GM18517 (cell line): ENCODE results near the gene RNF207.
"Not testable (repeated sequence)": the region's sequence is repeated elsewhere in the genome, so short reads cannot be mapped to it uniquely, and the experiment has no call there.

Source experiments
- ATAC-seq: cut with Tn5 transposase; IDR thresholded peaks from one replicate; pipeline ENCODE4 v1.9.1; 2021; ENCODE audit warnings: mild to moderate bottlenecking, moderate library complexity; ENCODE audit not compliant: unreplicated experiment

RNF207 gene

DNA sequence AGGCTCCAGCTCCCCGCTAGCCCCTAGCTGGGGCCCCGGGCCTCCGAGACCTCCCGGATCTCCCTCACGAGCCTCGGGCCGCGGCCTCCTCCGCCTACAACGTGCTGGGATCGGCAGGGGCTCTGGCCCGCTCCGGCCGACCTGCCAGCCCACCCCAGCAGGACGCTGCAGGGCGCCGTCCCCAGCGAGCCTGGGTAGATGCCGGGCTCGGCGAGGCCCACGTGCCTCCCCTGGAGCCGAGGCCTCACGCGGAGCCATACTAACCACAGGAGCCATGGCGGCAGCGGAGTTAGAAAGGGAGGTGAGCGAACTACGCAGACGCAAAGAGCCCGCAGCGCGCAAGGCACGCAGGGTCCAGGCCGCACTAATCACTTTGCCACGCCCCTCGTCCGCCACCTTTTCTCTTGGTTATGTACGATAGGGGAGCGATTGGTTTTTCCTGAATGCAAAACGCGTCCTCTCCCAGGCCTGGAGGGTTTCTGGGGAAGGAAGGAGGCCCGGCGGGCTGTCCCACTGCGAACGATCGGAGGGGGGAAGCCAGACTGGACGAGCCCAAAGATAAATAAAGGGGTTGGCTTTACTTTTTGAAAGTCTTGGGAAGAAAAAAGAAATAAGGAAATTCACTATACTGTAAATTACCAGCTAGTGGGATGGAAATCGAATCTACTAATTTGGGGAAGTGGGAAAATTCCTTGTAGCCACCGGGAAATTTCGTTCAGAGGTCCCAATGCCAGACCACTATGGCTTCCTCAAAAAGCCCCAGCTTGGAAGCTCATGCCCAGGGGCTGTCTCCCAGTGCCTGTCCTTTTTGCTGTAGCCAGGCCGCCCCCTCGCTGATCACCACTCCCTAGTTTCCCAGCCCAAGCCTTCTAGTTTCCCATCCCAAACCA lies 6.4 kb upstream of the RNF207 start, which contains the start of gene RPL22:
Gene RPL22, minus strand, starts transcription at position 298 of the 890 bp plus-strand sequence. Its CDS starts 22 bp downstream, at position 276.
- peak; percentile 90 for ATAC-seq

DNA sequence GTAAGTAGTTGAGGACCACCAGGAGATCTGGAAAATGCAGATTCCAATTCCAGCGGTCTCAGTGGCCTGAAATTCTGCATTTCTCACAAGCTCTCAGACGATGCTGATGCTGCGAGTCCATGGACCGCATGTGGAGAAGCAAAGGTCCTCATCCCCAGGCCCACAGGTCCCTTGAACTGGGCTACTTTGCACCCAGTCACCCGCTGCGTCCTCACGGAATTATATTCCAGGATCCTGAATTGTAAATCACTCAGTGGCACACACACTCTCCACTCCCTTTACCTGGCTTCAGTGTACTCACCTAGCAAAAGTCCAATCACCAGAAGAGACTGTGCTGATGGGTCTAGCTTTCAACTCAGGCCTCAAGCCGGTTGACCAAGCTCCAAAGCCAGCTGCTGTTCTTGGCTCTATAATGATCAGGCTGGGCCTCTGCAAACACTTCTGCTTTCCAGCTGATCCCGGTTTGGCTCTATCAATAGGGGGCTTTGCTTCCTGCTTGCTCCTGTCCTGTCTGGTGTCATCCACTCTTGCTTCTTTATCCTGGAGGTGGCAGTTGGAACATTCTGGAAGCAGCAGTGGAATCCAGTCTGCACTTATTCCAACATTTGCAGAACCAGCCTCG lies 5.6 kb upstream of the RNF207 start:
- no peak for ATAC-seq

DNA sequence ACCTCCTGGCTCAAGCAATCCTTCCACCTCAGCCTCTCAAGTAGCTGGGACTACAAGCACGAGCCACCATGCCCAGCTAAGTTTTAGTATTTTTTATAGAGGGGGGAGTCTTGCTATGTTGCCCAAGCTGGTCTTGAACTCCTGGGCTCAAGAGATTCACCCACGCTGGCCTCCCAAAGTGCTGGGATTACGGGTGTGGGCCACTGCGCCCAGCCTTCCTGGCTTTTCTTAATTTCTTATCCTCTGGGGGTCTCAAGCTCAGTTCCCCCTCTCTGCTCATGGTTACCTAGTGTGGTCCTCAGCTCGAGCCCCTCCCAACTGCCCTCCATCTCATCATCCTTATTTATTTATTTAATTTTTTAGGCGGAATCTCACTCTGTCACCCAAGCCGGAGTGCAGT lies 3.7 kb upstream of the RNF207 start:
- ATAC-seq: no peak

DNA sequence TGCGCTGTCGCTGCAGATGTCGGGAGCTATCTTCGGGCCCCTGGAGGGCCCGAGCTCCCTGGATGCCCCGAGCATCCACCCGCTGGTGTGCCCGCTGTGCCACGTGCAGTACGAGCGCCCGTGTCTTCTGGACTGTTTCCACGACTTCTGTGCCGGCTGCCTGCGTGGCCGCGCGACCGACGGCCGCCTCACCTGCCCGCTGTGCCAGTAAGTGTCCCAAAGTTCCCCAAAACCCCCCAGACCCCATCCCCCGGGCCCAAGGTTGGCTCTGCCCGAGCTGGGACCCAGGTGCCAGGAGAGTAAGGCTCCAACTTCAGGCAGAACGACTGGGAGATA lies 569 bp downstream of the RNF207 start:
- no peak for ATAC-seq

DNA sequence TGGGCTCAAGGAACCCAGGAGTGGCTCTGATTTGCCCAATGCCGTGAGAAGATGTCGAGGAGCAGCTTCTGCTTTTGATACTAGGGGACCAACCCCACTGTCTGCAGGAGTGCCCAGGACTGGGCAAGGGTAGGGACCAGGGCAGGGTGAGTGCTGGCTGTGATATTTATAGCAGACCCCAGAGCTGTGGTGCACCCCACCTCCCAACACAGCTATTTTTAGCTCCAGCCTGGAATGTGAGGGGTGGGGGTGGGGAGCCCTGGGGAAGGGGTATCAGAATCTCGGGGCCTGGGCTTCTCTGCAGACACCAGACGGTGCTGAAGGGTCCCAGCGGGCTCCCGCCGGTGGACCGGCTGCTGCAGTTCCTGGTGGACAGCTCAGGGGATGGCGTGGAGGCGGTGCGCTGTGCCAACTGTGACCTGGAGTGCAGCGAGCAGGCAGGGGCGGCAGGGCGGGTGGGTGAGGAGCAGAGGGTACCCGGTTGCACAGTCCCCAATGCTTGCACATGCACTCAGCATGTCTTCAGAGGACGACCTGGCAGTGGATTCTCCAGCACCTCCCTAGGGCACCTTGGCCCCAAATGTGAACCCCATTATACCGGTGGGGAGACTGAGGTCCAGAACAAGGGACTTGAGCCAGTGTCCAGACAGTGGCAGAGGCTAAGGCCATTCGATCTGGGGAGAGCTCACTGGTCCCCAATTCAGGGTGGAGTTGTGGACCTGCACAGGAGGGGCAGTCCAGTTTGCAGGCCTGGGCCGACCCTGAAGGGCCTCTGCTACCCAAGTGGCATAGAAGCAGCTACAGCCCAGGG lies 1.4 kb downstream of the RNF207 start:
- no peak for ATAC-seq

DNA sequence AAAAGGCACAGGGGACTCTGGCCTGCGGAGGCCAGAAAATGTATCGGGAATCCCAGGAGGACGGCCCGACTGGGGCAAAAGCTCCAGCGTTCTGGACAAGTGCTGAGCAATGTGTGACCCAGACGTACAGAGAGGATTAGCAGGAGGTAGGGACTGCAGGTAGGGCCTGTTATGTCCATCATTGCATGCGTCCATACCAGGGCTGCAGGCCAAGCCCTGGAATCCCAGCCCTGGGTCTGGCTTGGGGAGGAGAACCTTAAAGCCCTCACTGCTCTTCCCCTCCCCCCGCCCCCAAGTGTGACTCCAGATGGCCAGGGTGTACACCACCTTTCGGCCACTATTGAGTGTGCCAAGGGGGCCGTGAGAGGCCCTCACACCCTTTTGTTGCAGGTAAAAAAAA lies 2.0 kb downstream of the RNF207 start:
- ATAC-seq: no peak

DNA sequence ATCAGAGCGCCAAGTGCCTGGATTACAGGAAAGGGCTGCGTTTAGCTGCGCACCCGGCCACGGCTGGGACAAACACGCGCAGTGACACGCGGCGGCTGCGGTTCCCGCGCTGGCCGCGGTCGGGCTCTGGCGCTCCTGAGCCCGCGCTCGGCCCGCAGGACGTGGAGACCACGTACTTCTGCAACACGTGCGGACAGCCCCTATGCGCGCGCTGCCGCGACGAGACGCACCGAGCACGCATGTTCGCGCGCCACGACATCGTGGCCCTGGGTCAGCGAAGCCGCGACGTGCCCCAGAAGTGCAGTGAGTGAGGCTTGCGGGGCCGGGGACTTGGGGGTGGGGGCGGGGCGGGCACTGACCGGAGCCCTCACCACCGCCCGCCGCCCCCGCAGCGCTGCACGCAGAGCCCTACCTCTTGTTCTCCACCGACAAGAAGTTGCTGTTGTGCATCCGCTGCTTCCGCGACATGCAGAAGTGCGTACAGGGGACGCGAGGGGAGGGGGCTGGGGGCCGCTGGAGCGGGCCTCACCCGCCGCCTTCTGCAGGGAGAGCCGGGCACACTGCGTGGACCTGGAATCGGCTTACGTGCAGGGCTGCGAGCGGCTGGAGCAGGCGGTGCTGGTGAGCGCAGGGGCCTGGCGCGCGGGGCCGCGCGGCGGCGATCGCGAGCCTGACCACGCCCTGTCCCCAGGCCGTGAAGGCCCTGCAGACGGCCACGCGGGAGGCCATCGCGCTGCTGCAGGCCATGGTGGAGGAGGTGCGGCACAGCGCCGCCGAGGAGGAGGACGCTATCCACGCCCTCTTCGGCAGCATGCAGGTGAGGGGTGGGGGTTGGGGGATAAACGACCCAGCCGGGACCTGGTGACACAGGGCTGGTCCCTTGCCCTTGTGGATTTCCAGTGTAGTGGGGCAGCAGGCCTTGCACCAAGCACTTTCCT lies 3.1 kb downstream of the RNF207 start:
- no peak for ATAC-seq

DNA sequence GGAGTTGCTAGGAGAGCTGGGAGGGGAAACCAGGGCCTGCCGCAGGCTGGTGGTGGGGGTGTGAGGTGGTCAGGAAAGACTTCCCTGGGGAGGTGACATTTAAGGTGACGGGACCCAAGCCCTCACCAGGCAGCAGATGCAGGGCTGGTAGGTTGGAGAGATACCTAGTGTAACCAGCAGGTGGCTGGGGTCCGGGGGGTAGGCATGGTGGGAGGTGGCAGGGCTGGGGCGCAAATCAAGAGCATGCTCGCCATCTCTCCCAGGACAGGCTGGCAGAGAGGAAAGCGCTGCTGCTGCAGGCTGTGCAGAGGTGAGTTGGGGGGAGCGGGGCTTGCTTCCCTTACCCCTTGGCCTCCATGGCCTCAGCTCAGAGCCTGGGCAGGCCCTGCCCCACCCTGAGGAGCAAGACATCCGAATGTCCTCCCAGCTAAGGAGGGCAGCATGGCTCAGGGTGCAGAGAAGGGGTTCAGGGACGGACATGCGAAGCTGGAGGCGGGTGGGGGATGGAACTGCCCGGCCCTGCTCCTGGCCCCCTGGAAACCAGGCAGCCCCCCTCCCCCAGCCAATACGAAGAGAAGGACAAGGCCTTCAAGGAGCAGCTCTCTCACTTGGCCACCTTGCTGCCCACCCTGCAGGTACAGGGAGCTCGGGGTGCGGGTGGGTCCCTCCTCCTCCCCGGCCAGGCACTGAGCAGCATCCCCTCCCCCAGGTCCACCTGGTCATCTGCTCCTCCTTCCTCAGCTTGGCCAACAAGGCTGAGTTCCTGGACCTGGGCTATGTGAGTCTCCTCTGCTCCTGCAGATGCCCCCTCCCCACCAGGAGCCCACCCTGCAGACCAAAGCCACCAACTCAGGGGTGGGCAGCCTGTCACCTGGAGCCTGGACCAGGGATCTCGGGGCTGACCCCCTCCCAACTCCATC lies 4.0 kb downstream of the RNF207 start:
- no peak for ATAC-seq

DNA sequence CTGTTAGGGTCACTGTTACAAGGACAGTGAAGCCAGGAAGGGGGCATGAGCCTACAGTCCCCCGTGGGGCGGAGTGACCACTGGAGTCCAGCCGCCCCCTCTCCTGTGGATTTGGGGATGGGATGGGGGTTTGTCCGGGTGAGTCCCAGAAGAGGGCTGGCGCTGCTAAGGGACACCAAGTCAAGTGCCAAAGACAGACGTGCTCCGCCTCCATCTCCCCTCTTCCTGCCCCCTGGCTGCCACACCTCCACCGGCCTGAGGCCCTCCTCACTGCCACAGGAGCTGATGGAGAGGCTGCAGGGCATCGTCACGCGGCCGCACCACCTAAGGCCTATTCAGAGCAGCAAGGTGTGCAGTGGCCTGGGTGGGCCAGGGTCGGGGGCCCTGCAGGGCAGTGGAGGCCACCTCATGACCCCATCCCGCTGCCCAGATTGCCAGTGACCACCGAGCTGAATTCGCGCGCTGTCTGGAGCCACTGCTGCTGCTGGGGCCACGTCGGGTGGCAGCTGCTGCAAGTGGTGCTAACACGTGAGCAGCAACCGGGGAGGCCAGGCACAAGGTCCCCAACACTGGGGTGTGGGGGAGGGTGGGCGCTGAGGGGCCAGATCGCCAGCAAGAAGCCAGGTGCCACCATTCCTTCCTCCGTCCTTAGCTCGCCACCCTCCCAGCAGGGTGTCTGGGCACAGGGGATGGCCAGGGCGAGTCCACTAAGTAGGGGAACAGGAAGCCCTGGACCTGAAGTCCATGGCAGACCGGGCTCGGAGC lies 4.9 kb downstream of the RNF207 start:
- no peak for ATAC-seq

DNA sequence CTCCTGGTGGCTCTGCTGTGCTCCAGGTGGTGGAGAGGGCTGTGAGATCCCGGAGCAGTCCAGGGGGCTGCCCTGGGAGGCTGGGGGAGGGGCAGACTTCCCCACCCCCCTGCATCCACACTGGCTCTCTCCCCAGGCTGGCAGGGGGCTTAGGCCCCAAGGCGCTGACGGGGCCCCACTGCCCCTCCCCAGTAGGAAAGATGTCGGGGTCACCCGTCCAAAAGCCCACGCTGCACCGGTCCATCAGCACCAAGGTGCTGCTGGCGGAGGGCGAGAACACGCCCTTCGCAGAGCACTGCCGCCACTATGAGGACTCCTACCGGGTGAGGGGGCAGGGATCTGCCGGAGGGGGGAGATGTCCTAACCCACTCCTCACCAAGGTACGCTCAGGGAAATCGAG lies 5.8 kb downstream of the RNF207 start:
- ATAC-seq: no peak

DNA sequence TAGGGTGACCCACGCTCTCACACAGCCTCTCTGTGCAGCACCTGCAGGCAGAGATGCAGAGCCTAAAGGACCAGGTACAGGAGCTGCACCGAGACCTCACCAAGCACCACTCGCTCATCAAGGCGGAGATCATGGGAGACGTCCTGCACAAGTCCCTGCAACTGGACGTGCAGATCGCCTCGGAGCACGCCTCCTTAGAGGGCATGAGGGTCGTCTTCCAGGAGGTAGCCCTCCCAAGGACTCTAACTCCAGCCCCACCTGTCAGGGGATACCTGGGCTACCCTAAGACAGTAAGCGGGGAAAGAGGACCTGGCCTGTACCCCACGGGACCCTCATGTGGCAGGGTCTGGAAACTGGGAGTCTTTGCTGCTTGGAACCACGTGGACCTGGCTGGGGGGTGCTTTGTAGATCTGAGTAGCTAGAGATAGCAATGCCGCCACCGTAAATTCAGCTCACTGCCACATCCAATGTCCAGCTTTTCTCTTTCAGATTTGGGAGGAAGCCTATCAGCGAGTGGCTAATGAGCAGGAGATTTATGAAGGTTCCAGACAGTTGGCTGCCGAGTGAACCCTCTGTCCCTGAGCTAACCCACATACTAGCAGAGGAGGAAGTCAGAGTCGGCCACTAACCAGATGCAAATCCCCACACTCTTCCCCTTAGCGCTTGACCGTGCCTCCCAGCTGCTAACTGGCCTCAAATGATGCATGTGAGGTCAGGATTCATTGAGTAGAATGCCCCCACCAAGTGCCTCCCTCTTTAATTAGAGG lies 6.5 kb downstream of the RNF207 start:
- ATAC-seq: no peak

DNA sequence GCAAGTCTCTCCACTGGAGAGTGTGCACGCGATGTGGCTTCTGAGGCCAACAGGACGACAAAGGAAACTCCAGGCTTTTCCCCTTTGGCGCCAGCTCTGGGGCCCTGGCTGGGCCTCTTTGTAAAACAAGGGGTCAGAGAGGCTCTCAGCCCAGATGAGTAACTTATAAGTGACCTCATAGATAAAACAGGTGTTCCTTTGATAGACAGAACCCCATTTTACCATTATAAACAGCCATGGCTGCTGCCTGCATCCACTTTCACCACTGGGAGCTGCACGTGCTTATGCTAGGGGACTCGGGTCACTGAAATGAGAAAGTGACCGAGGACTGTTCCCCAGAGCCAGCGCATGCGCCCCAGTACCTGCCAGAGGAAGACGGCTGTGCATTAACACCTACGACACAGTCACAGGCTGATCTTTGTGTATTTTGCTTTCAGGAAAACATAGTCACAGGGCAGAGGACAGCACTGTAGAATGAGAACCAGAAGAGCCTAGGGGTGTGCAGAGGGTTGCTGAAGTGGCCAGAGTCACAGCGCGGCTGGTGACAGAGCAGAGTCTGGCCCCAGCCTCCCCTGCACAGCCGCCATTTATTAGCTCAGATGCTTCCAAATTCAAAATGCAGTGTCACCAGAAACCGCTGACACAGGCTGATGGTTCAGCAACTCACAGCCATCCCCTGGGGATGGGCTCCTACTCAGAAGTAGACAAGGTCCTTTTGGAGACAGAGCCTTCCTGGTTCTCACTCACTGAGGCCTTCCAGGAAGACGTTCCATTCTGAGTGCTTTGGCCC lies 12.7 kb downstream of the RNF207 start:
- no peak for ATAC-seq

DNA sequence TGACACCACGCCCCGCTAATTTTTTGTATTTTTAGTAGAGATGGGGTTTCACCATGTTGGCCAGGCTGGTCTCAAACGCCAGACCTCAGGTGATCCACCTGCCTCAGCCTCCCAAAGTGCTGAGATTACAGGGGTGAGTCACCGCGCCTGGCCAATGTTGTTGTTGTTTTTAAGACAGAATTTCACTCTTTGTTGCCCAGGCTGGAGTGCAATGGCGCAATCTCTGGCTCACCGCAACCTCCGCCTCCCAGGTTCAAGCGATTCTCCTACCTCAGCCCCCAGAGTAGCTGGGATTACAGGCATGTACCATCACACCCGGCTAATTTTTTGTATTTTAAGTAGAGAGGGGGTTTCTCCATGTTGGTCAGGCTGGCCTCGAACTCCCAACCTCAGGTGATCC lies 13.7 kb downstream of the RNF207 start:
- not testable (repeated sequence) for ATAC-seq

DNA sequence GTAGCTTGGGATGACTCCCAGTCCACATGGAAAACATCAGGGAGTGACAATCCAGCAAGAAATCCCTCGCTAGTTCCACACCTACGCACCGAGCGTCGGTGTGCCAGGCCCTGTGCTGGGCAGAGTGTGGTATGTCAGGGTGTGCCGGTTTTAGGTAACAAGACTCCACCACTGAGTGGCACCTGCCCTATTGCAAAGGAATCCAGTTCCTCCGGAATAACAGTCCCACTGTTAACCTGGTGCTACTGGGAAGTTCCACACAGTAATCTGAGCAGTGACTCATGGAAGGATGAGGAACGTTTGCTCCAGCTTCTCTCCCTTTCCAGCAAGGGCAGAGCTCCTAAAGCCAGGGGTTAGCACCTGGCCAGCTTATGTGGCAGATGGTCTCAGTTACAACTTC lies 14.3 kb downstream of the RNF207 start:
- ATAC-seq: no peak

DNA sequence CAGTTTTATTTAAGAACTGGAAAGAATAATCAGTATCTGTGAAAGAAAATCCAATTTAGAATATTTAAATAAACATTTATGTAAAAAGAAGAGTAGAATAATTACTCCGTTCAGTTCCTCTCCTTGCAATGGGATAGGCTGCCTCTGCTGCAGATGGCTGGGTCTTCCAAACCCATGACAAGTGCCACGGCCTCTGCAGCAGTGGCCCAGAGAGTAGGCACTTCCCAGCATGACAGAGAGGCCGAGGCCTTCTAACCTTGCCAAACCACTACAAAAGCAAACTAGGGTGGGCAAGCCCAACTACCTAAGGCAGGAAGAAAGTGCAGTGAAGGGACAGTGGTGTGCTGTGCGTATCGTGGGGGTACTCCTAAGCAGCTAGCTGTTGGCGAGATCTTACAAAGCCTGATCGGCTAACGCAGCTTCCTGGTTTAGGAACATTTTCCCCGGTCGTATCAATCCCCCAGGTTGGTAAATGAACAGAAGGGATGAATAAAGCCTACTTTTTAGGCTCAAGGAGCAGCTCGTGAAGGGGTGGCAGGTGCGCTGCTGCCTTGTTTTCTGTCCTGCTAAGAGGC lies 15.4 kb downstream of the RNF207 start:
- no peak for ATAC-seq

DNA sequence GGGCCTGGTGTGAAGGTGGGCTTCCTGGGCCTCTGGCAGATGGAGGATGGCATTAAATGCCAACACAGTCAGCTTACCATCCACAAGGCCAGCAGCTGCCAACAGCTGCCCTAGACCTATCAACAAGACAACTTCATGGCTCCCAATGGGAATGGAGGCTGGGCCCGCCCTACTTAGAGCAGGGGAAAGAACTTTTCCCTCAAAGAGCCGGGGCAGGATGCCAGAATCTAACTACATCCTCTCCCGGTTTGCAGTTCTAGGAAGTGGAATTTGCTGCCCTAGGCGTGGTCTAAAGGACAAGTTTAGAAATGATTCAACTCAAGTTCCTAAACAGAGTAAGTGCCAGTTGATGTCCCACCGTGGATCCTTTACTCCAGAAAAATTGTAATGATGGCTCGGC lies 16.7 kb downstream of the RNF207 start:
- ATAC-seq: no peak

DNA sequence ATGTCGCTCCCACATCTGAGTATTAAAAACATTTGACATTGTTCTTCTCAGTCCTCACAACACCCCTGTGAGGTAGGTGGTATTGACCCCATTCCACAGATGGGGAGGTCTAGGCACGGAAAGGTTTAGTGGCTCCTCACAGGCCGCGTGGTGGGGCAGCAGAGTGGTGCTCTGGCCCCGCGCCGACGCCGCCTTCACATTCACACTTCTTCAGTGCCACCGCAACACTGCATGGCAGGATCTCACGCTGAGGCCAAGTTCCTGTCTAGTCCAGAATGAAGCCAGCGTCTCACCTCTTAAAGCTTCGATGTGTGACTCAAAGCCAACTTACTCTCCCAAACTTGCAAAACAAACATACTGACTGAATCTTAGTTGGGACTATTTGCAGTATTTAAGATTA lies 17.7 kb downstream of the RNF207 start:
- no peak for ATAC-seq
